ENCODE data around the gene MAP3K10.

The MAP3K10 gene

DNA sequence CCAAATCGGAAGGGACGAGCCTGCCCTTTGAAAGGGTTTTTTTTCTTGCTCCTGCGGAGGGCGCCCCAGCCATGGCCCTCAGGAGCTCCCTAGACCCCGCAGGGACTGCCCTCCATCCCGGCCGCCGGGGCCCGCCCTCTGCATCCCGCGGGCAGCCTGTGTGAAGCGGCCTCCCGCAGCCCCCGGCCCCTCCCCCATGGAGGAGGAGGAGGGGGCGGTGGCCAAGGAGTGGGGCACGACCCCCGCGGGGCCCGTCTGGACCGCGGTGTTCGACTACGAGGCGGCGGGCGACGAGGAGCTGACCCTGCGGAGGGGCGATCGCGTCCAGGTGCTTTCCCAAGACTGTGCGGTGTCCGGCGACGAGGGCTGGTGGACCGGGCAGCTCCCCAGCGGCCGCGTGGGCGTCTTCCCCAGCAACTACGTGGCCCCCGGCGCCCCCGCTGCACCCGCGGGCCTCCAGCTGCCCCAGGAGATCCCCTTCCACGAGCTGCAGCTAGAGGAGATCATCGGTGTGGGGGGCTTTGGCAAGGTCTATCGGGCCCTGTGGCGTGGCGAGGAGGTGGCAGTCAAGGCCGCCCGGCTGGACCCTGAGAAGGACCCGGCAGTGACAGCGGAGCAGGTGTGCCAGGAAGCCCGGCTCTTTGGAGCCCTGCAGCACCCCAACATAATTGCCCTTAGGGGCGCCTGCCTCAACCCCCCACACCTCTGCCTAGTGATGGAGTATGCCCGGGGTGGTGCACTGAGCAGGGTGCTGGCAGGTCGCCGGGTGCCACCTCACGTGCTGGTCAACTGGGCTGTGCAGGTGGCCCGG is 815 bp downstream of the MAP3K10 start (continued):
- TF ChIP-seq, protein P1, sequence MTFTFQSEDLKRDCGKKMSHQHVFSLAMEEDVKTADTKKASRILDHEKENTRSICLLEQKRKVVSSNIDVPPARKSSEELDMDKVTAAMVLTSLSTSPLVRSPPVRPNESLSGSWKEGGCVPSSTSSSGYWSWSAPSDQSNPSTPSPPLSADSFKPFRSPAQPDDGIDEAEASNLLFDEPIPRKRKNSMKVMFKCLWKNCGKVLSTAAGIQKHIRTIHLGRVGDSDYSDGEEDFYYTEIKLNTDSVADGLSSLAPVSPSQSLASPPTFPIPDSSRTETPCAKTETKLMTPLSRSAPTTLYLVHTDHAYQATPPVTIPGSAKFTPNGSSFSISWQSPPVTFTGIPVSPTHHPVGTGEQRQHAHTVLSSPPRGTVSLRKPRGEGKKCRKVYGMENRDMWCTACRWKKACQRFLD (tag by site-specific recombination; IDR thresholded peaks at IDR 0.05): 0 out of 2 replicates have a peak, but pooled peaks have one; percentile 4
- TF ChIP-seq, protein P2, sequence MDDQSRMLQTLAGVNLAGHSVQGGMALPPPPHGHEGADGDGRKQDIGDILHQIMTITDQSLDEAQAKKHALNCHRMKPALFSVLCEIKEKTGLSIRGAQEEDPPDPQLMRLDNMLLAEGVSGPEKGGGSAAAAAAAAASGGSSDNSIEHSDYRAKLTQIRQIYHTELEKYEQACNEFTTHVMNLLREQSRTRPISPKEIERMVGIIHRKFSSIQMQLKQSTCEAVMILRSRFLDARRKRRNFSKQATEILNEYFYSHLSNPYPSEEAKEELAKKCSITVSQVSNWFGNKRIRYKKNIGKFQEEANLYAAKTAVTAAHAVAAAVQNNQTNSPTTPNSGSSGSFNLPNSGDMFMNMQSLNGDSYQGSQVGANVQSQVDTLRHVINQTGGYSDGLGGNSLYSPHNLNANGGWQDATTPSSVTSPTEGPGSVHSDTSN (CRISPR knock-in tag; IDR thresholded peaks at IDR 0.05): no peak
- no peak for TF ChIP-seq GLI2 (tag by site-specific recombination; IDR thresholded peaks at IDR 0.05; ENCODE audit: borderline replicate concordance, low read depth)
- TF ChIP-seq, protein P3, sequence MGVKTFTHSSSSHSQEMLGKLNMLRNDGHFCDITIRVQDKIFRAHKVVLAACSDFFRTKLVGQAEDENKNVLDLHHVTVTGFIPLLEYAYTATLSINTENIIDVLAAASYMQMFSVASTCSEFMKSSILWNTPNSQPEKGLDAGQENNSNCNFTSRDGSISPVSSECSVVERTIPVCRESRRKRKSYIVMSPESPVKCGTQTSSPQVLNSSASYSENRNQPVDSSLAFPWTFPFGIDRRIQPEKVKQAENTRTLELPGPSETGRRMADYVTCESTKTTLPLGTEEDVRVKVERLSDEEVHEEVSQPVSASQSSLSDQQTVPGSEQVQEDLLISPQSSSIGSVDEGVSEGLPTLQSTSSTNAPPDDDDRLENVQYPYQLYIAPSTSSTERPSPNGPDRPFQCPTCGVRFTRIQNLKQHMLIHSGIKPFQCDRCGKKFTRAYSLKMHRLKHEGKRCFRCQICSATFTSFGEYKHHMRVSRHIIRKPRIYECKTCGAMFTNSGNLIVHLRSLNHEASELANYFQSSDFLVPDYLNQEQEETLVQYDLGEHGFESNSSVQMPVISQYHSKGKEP (tag by site-specific recombination; IDR thresholded peaks at IDR 0.05): 0 out of 2 replicates have a peak, but pooled peaks have one; percentile 13
- TF ChIP-seq ZNF248 (tag by site-specific recombination; IDR thresholded peaks at IDR 0.05): no peak
- TF ChIP-seq MZF1 (tag by site-specific recombination; IDR thresholded peaks at IDR 0.05; ENCODE audit: borderline replicate concordance): no peak
- 0 out of 2 replicates have a peak, but pooled peaks have one; percentile 7 for TF ChIP-seq BCL11A (tag by site-specific recombination; IDR thresholded peaks at IDR 0.05; ENCODE audit: low read depth)
- TF ChIP-seq ZNF600 (tag by site-specific recombination; IDR thresholded peaks at IDR 0.05): 0 out of 2 replicates have a peak, but pooled peaks have one; percentile 41
- 0 out of 2 replicates have a peak, but pooled peaks have one; percentile 24 for TF ChIP-seq ZNF677 (tag by site-specific recombination; IDR thresholded peaks at IDR 0.05)
- TF ChIP-seq, protein P4, sequence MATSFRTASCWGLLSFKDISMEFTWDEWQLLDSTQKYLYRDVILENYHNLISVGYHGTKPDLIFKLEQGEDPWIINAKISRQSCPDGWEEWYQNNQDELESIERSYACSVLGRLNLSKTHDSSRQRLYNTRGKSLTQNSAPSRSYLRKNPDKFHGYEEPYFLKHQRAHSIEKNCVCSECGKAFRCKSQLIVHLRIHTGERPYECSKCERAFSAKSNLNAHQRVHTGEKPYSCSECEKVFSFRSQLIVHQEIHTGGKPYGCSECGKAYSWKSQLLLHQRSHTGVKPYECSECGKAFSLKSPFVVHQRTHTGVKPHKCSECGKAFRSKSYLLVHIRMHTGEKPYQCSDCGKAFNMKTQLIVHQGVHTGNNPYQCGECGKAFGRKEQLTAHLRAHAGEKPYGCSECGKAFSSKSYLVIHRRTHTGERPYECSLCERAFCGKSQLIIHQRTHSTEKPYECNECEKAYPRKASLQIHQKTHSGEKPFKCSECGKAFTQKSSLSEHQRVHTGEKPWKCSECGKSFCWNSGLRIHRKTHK (tag by site-specific recombination; IDR thresholded peaks at IDR 0.05): no peak
- TF ChIP-seq GLI4 (tag by site-specific recombination; IDR thresholded peaks at IDR 0.05): no peak
- TF ChIP-seq, protein P5, sequence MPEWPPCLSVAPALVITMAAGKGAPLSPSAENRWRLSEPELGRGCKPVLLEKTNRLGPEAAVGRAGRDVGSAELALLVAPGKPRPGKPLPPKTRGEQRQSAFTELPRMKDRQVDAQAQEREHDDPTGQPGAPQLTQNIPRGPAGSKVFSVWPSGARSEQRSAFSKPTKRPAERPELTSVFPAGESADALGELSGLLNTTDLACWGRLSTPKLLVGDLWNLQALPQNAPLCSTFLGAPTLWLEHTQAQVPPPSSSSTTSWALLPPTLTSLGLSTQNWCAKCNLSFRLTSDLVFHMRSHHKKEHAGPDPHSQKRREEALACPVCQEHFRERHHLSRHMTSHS (tag by site-specific recombination; IDR thresholded peaks at IDR 0.05): no peak
- TF ChIP-seq GLIS1 (tag by site-specific recombination; IDR thresholded peaks at IDR 0.05): peak; percentile 96
- peak; percentile 91 for TF ChIP-seq KLF16 (tag by site-specific recombination; IDR thresholded peaks at IDR 0.05)
- TF ChIP-seq RBAK (tag by site-specific recombination; IDR thresholded peaks at IDR 0.05): no peak
- TF ChIP-seq ZNF354C (tag by site-specific recombination; IDR thresholded peaks at IDR 0.05; ENCODE audit: borderline replicate concordance, low read depth): no peak
- no peak for TF ChIP-seq ZNF830 (tag by site-specific recombination; IDR thresholded peaks at IDR 0.05; ENCODE audit: low read depth)
- TF ChIP-seq ZNF76 (tag by site-specific recombination; IDR thresholded peaks at IDR 0.05; ENCODE audit: borderline replicate concordance, low read depth): no peak
- TF ChIP-seq ZNF157 (tag by site-specific recombination; IDR thresholded peaks at IDR 0.05): no peak
- TF ChIP-seq ZNF175 (tag by site-specific recombination; IDR thresholded peaks at IDR 0.05): no peak
- no peak for TF ChIP-seq ZNF394 (tag by site-specific recombination; IDR thresholded peaks at IDR 0.05; ENCODE audit: borderline replicate concordance)
- peak; percentile 83 for TF ChIP-seq ZNF335 (tag by site-specific recombination; conservative IDR thresholded peaks at IDR 0.05)
- TF ChIP-seq ZNF132 (tag by site-specific recombination; IDR thresholded peaks at IDR 0.05; ENCODE audit: borderline replicate concordance): no peak
- 0 out of 2 replicates have a peak, but pooled peaks have one; percentile 54 for TF ChIP-seq ZNF610 (tag by site-specific recombination; IDR thresholded peaks at IDR 0.05; ENCODE audit: borderline replicate concordance)
- TF ChIP-seq ZNF660 (tag by site-specific recombination; IDR thresholded peaks at IDR 0.05): no peak
- no peak for TF ChIP-seq ZNF544 (tag by site-specific recombination; IDR thresholded peaks at IDR 0.05)
- no peak for TF ChIP-seq ZNF169 (tag by site-specific recombination; IDR thresholded peaks at IDR 0.05)
- TF ChIP-seq ZNF16 (tag by site-specific recombination; IDR thresholded peaks at IDR 0.05; ENCODE audit: low read depth): no peak; the same call in 1 of the 2 replicates
- no peak for TF ChIP-seq HOXA7 (CRISPR knock-in tag; IDR thresholded peaks at IDR 0.05; ENCODE audit: borderline replicate concordance)
- no peak for TF ChIP-seq ZNF292 (tag by site-specific recombination; IDR thresholded peaks at IDR 0.05; ENCODE audit: borderline replicate concordance, low read depth)
- TF ChIP-seq, protein P6, sequence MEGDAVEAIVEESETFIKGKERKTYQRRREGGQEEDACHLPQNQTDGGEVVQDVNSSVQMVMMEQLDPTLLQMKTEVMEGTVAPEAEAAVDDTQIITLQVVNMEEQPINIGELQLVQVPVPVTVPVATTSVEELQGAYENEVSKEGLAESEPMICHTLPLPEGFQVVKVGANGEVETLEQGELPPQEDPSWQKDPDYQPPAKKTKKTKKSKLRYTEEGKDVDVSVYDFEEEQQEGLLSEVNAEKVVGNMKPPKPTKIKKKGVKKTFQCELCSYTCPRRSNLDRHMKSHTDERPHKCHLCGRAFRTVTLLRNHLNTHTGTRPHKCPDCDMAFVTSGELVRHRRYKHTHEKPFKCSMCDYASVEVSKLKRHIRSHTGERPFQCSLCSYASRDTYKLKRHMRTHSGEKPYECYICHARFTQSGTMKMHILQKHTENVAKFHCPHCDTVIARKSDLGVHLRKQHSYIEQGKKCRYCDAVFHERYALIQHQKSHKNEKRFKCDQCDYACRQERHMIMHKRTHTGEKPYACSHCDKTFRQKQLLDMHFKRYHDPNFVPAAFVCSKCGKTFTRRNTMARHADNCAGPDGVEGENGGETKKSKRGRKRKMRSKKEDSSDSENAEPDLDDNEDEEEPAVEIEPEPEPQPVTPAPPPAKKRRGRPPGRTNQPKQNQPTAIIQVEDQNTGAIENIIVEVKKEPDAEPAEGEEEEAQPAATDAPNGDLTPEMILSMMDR (tag by site-specific recombination; IDR thresholded peaks at IDR 0.05): peak; percentile 53; the same call in 1 of the 2 replicates
- TF ChIP-seq ZNF2 (tag by site-specific recombination; IDR thresholded peaks at IDR 0.05): no peak
